SK-N-SH treated with all-trans-retinoic acid at 6 μM for 48 hours (cell line): ENCODE results near the gene ANKRD44.

ENCODE experiments used
- ARNTL ChIP-seq: fragments of 450-650 bp; formaldehyde crosslinking; IDR thresholded peaks from 2 replicates; pipeline ENCODE4 v1.5.0; 2020; ENCODE audit warnings: low read depth, mild to moderate bottlenecking, moderate library complexity, borderline replicate concordance
- CSDC2 ChIP-seq: fragments of 250-450 bp; sonication (Bioruptor Pico); IDR thresholded peaks from 2 replicates; pipeline ENCODE4 v1.5.0; 2020; ENCODE audit warnings: mild to moderate bottlenecking, moderate library complexity
- OSR1 ChIP-seq: fragments of 250-450 bp; sonication (Bioruptor Pico); IDR thresholded peaks from 2 replicates; pipeline ENCODE4 v1.8.0; 2022; ENCODE audit warnings: moderate library complexity, mild to moderate bottlenecking, inconsistent platforms
- PATZ1 ChIP-seq: fragments of 250-450 bp; sonication (Bioruptor Pico); IDR thresholded peaks from 2 replicates; pipeline ENCODE4 v1.8.0; 2020; ENCODE audit warnings: mild to moderate bottlenecking, moderate library complexity, borderline replicate concordance
- PPARA ChIP-seq: fragments of 250-450 bp; sonication (Bioruptor Pico); IDR thresholded peaks from 2 replicates; pipeline ENCODE4 v1.5.0; 2020; ENCODE audit warnings: mild to moderate bottlenecking, borderline replicate concordance
- ZFP3 ChIP-seq: fragments of 250-450 bp; sonication (Bioruptor Pico); IDR thresholded peaks from 2 replicates; pipeline ENCODE4 v1.5.0; 2020; ENCODE audit warnings: mild to moderate bottlenecking, moderate library complexity
- ZFP30 ChIP-seq: fragments of 450-650 bp; formaldehyde crosslinking; IDR thresholded peaks from 2 replicates; pipeline ENCODE4 v1.5.0; 2022; ENCODE audit warnings: mild to moderate bottlenecking, moderate library complexity
- ZNF565 ChIP-seq: fragments of 450-650 bp; formaldehyde crosslinking; conservative IDR thresholded peaks from 2 replicates; pipeline ENCODE4 v1.5.0; 2020; ENCODE audit warnings: low read depth, mild to moderate bottlenecking, moderate library complexity
- TF ChIP-seq, protein P1 (sequence below): fragments of 250-450 bp; sonication (Bioruptor Pico); IDR thresholded peaks from 2 replicates; pipeline ENCODE4 v1.5.0; 2020; ENCODE audit warnings: mild to moderate bottlenecking, moderate library complexity

- no peak for TF ChIP-seq ZNF565 (CRISPR knock-in tag)
- TF ChIP-seq CSDC2 (CRISPR knock-in tag) = no peak
- TF ChIP-seq PATZ1 (CRISPR knock-in tag) = no peak
- no peak for TF ChIP-seq ZFP3
- TF ChIP-seq PPARA (CRISPR knock-in tag) = no peak
- TF ChIP-seq OSR1 (CRISPR knock-in tag) = no peak
- TF ChIP-seq, protein P1, sequence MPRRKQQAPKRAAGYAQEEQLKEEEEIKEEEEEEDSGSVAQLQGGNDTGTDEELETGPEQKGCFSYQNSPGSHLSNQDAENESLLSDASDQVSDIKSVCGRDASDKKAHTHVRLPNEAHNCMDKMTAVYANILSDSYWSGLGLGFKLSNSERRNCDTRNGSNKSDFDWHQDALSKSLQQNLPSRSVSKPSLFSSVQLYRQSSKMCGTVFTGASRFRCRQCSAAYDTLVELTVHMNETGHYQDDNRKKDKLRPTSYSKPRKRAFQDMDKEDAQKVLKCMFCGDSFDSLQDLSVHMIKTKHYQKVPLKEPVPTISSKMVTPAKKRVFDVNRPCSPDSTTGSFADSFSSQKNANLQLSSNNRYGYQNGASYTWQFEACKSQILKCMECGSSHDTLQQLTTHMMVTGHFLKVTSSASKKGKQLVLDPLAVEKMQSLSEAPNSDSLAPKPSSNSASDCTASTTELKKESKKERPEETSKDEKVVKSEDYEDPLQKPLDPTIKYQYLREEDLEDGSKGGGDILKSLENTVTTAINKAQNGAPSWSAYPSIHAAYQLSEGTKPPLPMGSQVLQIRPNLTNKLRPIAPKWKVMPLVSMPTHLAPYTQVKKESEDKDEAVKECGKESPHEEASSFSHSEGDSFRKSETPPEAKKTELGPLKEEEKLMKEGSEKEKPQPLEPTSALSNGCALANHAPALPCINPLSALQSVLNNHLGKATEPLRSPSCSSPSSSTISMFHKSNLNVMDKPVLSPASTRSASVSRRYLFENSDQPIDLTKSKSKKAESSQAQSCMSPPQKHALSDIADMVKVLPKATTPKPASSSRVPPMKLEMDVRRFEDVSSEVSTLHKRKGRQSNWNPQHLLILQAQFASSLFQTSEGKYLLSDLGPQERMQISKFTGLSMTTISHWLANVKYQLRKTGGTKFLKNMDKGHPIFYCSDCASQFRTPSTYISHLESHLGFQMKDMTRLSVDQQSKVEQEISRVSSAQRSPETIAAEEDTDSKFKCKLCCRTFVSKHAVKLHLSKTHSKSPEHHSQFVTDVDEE (CRISPR knock-in tag) = no peak
- TF ChIP-seq ARNTL (CRISPR knock-in tag) = no peak
- no peak for TF ChIP-seq ZFP30
These were observed 324.9 kb downstream of the ANKRD44 start for GRCh38 chr2:196985511-196986183.
